HT-29 (cell line): ENCODE data around the gene ZNF432. TPM values are rescaled to one million over a fixed set of nuclear protein-coding genes. Genes with fewer than 3 reads are reported as not detected.
A peak's percentile ranks its signal among the peaks of the same experiment; 100 is the strongest.

Experiments
- DNase-seq: peaks from one replicate; pipeline ENCODE4 v3.0.0-alpha.2; 2015; ENCODE audit warnings: low spot score
- total RNA-seq: library from RNA; depleted of rRNA; stranded (reverse); fragments of >200 nt; shearing (Covaris generic); gene quantifications from 2 replicates; pipeline ENCODE4 v1.2.3, GENCODE V29; 2014; rRNA removed

The ZNF432 gene
- total RNA-seq, 1 experiment from 2014 or later: 4.9 TPM

GRCh38 chr19:52010674-52011073 is 38.0 kb downstream of the ZNF432 start:
- no peak for DNase-seq

- DNase-seq: no peak
Observed at GRCh38 chr19:52007806-52008557, 40.7 kb downstream of the ZNF432 start, which contains the start of gene ZNF615. Gene ZNF615 (minus strand): TSS chr19:52008211. CDS start chr19:52003711, 4,500 bp downstream.

GRCh38 chr19:52007451-52007805 is 41.2 kb downstream of the ZNF432 start:
- DNase-seq: no peak

GRCh38 chr19:51994048-51994644 is 54.5 kb downstream of the ZNF432 start:
- no peak for DNase-seq

GRCh38 chr19:51993422-51993821 is 55.2 kb downstream of the ZNF432 start:
- no peak for DNase-seq

- peak; percentile 87 for DNase-seq
Observed at GRCh38 chr19:51986309-51987291, 62.0 kb downstream of the ZNF432 start, which contains the start of gene ZNF350. Gene ZNF350 (minus strand): TSS chr19:51986840. CDS start chr19:51974360, 12,480 bp downstream.

GRCh38 chr19:51983361-51983760 is 65.3 kb downstream of the ZNF432 start:
- DNase-seq: no peak

Other genes with a start within 250 kb of the ZNF432 start
- gene ZNF577, start 160.9 kb downstream of the ZNF432 start, total RNA-seq: 0.99 and 1.1 TPM in 2 replicates
- gene ZNF649, start 143.8 kb downstream of the ZNF432 start, total RNA-seq: 0.64 and 1.8 TPM in 2 replicates
- 1.3 and 2.8 TPM in 2 replicates for gene ZNF613, start 121.4 kb downstream of the ZNF432 start, total RNA-seq
- gene ZNF350, start 62.0 kb downstream of the ZNF432 start, total RNA-seq: 1.3 and 1.9 TPM in 2 replicates
- gene ZNF615, start 40.6 kb downstream of the ZNF432 start, total RNA-seq: 0.41 and 1.4 TPM in 2 replicates
- gene ZNF614, start 20.5 kb downstream of the ZNF432 start, total RNA-seq: 6.0 and 7.4 TPM in 2 replicates
- 6.7 and 8.7 TPM in 2 replicates for gene ZNF841, start 46.9 kb upstream of the ZNF432 start, total RNA-seq
- gene ZNF616, start 91.1 kb upstream of the ZNF432 start, total RNA-seq: 0.50 and 0.81 TPM in 2 replicates
- gene ZNF836, start 122.8 kb upstream of the ZNF432 start, total RNA-seq: 0.10 and 1.6 TPM in 2 replicates
- 430 and 450 TPM in 2 replicates for gene PPP2R1A, start 141.2 kb upstream of the ZNF432 start, total RNA-seq
- gene ZNF766, start 220.7 kb upstream of the ZNF432 start, total RNA-seq: 6.1 and 9.2 TPM in 2 replicates
- gene ZNF480, start 248.3 kb upstream of the ZNF432 start, total RNA-seq: 0.51 and 0.73 TPM in 2 replicates